ENCODE data around the gene SULT2B1. TPM values are rescaled to one million over a fixed set of nuclear protein-coding genes. Genes with fewer than 3 reads are reported as not detected.
A peak's percentile ranks its signal among the peaks of the same experiment; 100 is the strongest.

Gene SULT2B1
- total RNA-seq, 1 donor from 2014 or later, result not detected

DNA sequence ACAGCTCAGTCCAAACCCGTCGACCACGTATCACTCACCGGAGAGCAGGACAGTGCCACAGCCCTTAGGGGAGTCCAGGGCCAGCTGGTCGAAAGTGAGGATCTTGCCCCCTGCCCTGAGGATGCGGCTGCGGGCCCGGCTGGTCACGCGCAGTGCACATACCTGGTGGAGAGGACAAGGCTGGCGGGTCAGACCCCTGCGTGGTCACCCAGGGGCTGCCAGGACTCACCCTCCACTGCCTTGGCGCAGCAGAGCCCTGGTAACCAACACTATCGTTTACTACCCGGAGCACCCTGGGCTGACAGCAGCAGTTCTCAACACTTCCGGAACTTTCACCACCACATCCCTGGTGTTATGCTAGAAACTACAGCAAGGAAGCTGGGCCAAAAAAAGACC lies 64.1 kb downstream of the SULT2B1 start:
- no peak overlapping the region for H3K4me3 ChIP-seq (ENCODE audit: low read depth, low read length)
- TF ChIP-seq, protein P1, sequence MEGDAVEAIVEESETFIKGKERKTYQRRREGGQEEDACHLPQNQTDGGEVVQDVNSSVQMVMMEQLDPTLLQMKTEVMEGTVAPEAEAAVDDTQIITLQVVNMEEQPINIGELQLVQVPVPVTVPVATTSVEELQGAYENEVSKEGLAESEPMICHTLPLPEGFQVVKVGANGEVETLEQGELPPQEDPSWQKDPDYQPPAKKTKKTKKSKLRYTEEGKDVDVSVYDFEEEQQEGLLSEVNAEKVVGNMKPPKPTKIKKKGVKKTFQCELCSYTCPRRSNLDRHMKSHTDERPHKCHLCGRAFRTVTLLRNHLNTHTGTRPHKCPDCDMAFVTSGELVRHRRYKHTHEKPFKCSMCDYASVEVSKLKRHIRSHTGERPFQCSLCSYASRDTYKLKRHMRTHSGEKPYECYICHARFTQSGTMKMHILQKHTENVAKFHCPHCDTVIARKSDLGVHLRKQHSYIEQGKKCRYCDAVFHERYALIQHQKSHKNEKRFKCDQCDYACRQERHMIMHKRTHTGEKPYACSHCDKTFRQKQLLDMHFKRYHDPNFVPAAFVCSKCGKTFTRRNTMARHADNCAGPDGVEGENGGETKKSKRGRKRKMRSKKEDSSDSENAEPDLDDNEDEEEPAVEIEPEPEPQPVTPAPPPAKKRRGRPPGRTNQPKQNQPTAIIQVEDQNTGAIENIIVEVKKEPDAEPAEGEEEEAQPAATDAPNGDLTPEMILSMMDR (conservative IDR thresholded peaks at IDR 0.05; ENCODE audit: low read depth, low read length), result no peak
- no peak for DNase-seq (ENCODE audit: low read depth)

DNA sequence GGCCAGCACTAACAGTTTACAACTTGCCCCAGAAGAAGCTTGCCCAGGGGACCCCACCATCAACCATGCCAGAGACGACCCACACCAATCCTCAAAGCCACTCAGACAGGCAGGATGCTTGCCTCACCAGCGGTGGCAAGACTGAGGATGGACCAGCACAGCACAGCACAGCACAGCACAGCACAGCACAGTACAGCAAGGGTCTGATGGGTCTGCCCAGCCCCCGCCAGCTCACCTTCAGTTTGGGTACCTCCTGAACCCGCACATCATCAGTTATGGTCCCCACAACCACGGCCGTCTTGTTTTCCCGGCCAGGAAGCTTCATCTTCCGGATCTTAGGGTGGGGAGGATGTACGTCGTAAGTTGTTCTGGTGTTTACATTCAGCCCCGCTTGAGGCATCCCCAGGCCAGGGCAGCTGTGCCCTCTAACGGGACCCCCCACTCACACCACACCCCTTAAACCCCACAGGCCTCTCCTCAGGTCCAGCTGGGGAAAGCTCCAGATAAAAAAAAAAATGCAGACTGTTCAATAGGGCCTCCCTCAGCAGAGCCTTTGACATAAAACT lies 64.6 kb downstream of the SULT2B1 start:
- H3K4me3 ChIP-seq (ENCODE audit: low read depth, low read length), result peak overlapping the region; percentile 96
- no peak for DNase-seq (ENCODE audit: low read depth)
- TF ChIP-seq, protein P1 (conservative IDR thresholded peaks at IDR 0.05; ENCODE audit: low read depth, low read length), result no peak

GRCh38 chr19:48617146-48617937 lies 65.4 kb downstream of the SULT2B1 start:
- DNase-seq (ENCODE audit: low read depth), result no peak
- H3K4me3 ChIP-seq (ENCODE audit: low read depth, low read length), result peak overlapping the region; percentile 96
- TF ChIP-seq, protein P1 (conservative IDR thresholded peaks at IDR 0.05; ENCODE audit: low read depth, low read length), result no peak

GRCh38 chr19:48618278-48618915 lies 66.4 kb downstream of the SULT2B1 start:
- DNase-seq (ENCODE audit: low read depth), result no peak
- peak overlapping the region; percentile 96 for H3K4me3 ChIP-seq (ENCODE audit: low read depth, low read length)
- TF ChIP-seq, protein P1 (conservative IDR thresholded peaks at IDR 0.05; ENCODE audit: low read depth, low read length), result no peak

DNA sequence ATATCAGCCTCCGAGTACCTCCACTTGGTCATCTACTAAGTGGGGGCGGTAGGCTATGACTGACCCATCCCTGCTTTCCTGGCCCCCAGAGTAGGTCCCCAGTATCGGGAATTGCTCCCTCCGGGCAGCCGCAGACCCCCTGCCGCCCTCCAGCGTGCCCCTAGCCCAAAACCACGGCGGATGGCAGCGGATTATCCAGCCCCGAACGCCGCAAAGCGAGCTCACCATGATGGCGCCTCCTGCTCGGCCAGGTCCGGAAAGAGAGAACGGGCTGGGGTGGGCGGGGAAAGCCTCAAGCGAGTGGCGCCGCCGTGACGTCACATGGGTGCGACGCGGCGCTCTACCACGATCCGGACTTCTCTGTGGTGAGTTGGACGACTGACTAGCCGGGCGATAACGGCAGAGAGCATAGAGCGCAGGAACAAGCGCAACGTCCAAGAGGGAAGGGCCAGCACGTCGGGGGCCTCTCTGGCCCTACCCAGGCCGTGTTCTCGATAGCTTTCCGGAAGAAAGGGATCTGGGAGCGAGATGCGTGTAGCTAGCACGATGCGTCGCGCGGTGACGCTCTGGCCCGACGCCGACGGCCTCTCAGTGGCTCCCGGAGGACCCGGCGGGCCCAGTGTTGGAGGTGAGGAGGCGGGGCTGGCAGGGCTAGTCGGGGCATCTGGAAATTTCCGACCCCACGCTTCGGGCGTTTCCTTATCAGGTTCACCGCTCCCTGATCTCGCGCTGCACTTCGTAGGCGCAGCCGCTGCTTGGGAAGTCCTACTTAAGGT lies 67.1 kb downstream of the SULT2B1 start, which contains the start of the genes RPL18 and SPHK2:
TSS of gene RPL18 (minus strand) at position 263 of the 776 bp plus-strand sequence. CDS start at position 228, 35 bp downstream.
TSS of gene SPHK2 (plus strand) at position 591 of the 776 bp plus-strand sequence. CDS start 1,009 bp downstream, outside the sequence.
- peak; percentile 93 for DNase-seq (ENCODE audit: low read depth)
- TF ChIP-seq, protein P1 (conservative IDR thresholded peaks at IDR 0.05; ENCODE audit: low read depth, low read length), result no peak
- peak within 1 kb of the TSS; percentile 96 for H3K4me3 ChIP-seq (ENCODE audit: low read depth, low read length)
